GM21723 (cell line): Measurements from ENCODE around the gene FOXJ1.

Experiments used
- ATAC-seq: cut with Tn5 transposase; IDR thresholded peaks from one replicate; pipeline ENCODE4 v1.9.1; 2021; ENCODE audit warnings: mild to moderate bottlenecking, moderate library complexity; ENCODE audit not compliant: unreplicated experiment

Gene FOXJ1

DNA sequence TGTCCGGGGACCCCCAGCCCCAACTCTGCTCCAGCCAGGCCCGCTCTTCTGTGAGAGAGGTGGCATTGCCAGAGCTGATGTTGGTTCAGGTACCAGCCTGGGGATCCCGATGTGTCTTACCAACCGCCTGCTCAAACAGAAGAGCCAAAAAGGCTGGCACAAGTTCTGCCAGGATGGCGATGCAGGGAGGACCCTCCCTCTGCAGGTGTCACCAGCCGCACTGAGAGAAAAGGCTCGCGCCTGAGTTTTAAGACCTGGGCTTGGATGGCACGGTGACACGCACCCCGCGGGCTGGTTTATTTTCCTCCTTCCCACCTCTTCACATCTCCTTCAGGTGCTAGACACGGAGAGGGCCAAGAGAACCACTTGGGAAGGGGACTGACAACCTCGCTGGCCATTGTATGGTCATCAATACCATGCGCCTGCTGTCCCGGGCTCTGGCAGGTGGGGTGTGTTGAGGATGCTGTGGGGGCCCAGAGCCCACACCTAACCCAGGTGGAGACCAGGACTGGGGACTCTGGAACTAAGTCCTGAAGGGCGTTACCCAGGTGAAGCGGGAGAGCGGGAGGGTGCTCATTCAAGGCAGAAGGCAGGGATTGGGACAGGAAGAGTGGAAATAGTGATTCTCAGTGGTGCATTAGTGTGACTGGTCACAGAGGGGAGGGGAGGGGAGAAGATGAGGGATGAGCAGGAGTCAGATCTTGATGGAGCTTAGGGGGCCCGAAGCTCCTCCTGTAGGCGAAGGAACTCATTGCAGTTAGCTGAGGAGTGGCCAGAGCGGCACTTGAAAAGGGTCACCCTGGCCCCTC lies 16.3 kb downstream of the FOXJ1 start:
- no peak for ATAC-seq

DNA sequence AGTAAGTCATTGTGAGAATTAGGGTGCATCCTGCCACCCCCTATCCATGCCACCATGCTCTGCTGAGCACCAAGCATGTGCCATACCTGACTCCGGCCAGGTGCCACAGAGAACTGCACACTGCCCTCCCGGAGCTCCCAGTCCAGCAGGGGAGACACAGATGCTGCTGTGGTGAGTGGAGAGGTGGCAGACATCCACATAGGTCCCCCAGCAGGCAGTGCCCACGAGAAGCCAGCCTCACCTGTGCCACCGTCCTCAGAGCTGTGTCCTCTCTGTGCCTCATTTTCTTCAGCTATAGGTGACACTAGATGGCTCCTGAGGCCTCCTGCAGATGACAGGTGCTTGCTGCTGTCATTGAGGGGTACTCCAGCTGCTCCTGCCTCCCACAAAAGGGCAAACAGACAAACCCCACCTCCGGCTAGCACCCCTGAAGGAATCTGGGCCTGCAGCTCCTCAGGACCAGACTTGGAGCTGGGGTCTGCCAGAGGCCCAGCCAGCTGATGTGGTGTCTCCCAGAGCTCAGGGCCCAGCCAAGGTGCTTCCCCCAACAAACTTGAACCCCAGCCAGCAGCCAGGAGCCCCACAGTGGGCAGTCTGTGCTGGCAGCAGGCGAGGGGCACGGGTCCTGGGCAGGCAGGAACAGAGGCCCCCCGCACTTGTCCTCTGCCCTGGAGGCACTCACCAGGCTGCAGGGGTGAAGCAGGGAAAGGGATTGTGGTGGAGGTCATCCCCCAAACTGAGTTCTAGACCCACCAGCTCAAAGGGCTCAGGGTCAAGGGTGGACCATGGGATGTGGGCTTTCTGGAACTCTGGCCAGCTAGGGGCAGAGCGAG lies 17.1 kb downstream of the FOXJ1 start:
- ATAC-seq: no peak

GRCh38 chr17:76123191-76123499 lies 17.9 kb downstream of the FOXJ1 start:
- ATAC-seq: no peak

DNA sequence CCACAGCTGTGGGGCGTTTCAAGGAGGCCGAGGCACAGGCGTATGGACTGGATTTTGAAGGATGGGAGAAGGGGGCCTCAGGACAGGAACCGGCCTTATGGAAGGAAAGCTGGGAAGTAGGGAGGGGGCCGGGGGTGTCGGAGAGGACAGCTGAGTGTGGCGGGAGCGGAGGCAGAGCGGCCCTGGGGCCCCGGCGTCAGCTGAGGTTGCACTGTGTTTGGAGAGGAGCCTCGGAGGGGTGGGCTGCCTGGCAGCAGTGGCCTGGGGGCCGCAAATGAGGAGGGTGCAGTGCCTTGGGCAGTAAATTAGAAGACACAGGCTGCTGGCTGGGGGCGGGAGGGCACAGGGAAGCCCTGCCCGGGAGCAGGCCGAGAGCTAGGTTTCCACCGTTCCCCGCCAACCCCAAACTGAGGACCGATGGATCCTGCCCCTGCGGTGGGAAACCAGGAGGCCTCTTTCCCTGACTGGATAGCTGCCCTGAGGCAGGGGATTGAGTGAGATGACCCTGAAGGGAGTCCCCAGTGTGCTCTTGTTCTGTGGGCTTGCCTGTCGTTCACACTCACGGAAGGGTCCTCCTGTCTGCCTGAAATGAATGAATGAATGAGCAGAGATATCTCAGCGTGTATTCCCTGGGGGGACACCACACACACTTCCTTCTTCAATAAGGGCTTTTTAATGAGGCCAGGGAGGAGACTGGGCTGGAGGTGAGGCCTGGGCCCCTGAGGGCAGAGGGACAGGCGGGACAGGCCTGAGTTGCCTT lies 18.4 kb downstream of the FOXJ1 start:
- no peak for ATAC-seq

GRCh38 chr17:76121932-76122430 lies 19.1 kb downstream of the FOXJ1 start:
- ATAC-seq: no peak

- no peak for ATAC-seq
Measured at GRCh38 chr17:76120658-76121008, 20.4 kb downstream of the FOXJ1 start.

GRCh38 chr17:76119409-76120371 lies 21.4 kb downstream of the FOXJ1 start:
- no peak for ATAC-seq

- no peak for ATAC-seq
Measured at GRCh38 chr17:76115138-76115754, 25.8 kb downstream of the FOXJ1 start.

GRCh38 chr17:76111956-76112355 lies 29.1 kb downstream of the FOXJ1 start:
- no peak for ATAC-seq

DNA sequence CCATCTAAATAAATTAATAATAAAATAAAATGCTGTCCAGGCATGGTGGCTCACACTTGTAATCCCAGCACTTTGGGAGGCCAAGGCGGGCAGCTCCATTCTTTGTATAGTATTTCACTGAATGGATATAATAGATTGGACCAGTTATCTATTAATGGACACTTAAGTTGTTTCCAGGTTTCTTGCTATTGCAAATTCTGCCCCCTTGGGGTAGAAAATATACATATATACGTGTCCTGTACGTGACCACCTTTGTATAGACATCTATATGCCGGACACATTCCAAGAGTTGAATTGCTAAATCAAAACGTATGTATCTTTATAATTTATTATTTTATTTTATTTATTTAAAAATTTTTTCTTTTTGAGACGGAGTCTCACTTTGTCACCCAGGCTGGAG lies 33.5 kb downstream of the FOXJ1 start:
- no peak for ATAC-seq

DNA sequence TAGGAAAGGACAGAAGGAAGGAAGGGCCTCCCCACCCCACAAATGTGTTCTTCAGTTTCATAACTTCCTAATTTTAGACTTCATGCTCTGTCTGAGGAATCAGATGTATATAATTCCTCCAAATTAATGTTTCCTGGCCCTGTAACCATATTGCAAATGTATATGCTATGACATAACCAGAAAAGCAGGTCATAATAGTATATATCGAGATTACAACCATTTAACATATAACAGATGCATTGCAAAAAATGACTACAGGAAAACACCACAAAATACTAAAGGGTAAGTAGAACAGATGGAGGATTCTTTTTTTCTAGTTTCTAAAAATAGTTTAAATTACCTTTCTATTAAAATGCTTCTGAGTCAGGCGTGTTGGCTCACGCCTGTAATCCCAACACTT lies 34.3 kb downstream of the FOXJ1 start:
- ATAC-seq: no peak

GRCh38 chr17:76104896-76105231 lies 36.2 kb downstream of the FOXJ1 start:
- ATAC-seq: no peak

GRCh38 chr17:76104140-76104895 lies 36.7 kb downstream of the FOXJ1 start:
- ATAC-seq: no peak

GRCh38 chr17:76103274-76104139 lies 37.5 kb downstream of the FOXJ1 start, which contains the start of gene EXOC7:
EXOC7 (minus strand) TSS chr17:76103787; CDS start chr17:76103692, 95 bp downstream.
- ATAC-seq: peak; percentile 77

GRCh38 chr17:76102944-76103273 lies 38.1 kb downstream of the FOXJ1 start:
- no peak for ATAC-seq

DNA sequence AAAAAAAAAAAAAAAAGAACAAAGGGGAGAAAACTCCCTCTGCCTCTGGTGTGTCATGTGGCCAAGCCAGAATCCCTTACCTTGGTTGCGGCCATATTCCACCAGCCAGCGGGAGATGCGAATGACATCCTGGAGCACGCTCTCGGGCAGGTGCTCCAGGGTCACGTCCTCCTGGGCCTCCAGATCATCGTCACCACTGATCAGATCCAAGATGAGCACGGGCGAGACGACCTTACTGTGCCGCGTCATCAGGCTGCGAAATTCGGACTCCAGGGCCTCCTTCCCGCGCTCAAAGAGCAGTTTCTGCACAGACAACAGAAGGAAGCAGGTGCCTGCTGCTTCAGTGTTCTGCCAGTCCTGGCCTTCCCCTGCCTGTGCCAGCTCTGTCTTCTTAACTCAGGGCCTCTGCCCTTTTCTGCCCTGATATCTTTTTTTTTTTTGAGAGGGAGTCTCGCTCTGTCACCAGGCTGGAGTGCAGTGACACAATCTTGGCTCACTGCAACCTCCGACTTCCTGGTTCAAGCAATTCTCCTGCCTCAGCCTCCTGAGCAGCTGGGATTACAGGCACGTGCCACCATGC lies 43.2 kb downstream of the FOXJ1 start:
- ATAC-seq: no peak

- no peak for ATAC-seq
Measured at GRCh38 chr17:76095943-76096342, 45.1 kb downstream of the FOXJ1 start.

GRCh38 chr17:76094046-76094445 lies 47.0 kb downstream of the FOXJ1 start:
- ATAC-seq: no peak
